HG03025 (cell line): ENCODE measurements around the gene VAT1L.

ENCODE experiments used
- ATAC-seq: cut with Tn5 transposase; IDR thresholded peaks from one replicate; pipeline ENCODE4 v1.9.1; 2021; ENCODE audit warnings: mild to moderate bottlenecking, moderate library complexity; ENCODE audit not compliant: unreplicated experiment, low FRiP score

Gene VAT1L

DNA sequence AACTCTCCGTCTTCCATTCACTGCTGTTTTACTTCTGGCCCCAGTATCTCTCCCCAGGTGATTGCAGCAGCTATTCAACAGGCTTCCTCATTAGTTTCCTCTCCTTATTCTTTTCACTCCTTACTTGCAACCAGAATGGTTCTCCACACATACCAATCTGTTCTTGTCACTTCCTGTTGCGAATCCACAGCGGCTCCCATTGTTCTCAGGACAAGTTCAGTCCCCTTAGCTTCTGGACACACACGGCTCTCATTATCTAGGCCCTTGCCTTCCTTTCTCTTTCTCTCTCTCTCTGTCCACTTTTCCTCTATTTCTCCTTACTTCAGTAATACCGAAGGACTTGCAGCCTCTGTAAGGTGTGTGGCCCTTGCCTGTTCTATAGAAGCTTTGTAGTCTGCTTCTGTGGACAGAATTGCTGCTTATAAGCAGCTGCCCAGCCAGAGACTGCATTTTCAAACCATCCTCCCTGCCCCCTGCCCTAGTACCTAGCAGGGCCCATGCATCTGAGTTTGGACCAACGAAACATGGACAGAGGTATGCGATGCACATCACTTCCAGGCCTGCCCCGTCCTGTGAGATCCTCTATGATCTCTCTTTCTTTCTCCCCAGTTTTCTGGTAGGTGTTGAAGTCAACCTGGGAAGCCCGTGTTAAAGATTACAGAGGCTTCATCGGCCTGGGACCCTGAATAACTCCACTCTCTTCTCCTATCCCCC lies 45.7 kb downstream of the VAT1L start:
- ATAC-seq = no peak

DNA sequence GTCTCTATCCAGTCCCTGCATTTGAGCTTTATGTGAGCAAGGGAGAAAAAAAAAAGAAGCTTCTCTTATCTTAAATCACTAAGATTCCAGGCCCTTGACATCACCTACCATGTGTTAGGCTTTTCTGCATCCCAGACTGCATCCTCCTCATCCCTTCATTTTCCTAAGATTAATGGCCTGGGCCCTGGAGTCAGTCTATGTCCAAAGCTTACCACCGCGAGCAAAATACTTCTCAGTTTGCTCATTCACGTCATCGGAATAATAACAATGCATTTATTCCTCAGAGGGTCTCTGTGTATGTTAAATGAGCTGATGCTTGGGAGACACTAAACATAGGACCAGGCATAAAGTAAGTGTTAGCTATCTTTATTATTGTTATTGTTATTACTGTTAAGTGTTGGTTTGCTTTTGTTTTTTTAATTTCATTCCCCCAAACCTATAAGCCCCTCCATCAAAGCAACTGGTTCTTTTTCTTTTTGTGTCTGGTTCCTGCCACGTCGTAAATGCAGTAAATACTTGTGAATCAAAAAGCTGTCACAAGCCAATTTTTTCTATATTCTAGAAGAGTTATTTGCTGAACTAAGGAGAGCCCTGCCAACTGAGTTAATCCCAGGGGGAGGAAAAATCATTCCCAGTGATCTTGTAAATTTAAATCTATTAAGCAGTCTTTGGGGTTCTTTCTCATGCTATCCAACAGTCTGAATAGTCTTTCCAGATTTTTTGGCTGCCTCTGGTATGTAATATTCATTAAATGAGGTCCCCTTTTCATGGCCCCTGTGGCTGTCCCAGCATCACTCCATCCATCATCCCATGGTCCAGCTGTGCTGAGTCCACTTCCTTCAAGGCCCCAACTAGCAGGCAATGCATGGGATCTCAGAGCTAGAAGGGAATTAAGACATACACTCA lies 46.5 kb downstream of the VAT1L start:
- no peak for ATAC-seq

DNA sequence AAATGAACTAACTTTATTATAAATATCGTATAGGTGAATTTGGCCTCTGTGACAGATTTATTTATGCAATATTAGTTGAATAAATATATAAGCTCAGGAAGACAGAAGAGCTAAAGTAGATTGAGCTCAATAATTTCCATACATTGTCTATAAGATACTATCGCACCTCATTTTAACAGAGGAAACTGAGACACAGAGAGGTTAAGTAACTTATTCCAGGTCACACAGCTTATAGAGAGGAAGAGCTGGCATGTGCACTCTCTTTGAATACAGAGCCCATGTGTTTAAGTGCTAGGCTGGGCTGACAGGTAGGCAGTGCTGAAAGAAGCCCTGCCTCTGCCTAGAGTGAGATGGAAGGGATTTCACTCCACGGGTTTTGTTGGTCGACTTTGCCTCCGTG lies 48.4 kb downstream of the VAT1L start:
- ATAC-seq = no peak

DNA sequence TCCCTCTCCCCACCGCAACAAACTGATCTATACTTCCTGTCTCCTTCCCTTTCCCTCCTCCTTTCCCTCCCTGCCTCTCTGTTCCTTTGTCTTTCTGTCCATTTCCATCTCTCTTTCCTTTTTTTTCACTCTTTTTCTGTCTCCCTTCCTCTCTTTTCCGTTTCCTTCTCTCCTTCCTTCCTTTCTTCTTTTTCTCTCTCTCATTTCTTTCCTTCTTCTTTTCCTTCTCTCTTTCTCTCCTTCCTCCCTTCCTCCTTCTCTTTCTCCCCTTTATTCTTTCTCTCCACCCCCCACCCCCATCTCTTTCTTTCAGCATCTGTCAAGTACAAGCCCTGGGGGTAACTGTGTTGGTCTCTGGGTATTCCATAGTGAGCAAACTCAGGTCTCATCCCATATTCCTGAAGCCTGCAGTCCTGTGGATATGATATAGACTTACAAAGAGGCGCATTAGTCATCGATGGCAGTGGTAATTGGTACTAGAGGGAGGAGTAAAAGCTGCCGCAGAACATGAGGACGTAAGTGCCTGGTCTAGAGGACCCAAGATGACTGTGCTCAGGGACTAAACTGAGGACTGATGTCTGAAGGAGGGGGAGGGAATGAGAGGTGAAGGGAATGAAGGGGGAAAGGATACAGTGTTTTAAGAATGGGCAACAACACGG lies 50.4 kb downstream of the VAT1L start:
- no peak for ATAC-seq

DNA sequence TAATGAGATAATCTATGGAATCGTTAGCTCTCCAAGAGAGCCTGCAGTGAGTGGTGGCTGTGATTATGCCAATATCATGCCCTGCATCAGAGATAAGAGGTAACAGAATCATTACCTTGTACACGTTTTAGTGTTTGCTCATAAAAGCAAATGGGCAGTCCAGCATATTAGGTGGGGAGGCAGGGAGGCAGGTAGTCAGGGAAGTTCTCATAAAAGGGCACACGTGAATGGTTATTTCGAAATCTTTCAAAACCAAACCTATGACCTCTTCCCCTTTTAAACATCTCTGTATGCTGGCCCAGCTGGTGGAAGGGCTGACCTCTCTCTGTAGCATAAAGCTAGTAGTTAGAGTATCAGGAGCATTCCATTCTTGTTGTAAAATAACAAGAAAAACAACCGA lies 51.7 kb downstream of the VAT1L start:
- no peak for ATAC-seq

DNA sequence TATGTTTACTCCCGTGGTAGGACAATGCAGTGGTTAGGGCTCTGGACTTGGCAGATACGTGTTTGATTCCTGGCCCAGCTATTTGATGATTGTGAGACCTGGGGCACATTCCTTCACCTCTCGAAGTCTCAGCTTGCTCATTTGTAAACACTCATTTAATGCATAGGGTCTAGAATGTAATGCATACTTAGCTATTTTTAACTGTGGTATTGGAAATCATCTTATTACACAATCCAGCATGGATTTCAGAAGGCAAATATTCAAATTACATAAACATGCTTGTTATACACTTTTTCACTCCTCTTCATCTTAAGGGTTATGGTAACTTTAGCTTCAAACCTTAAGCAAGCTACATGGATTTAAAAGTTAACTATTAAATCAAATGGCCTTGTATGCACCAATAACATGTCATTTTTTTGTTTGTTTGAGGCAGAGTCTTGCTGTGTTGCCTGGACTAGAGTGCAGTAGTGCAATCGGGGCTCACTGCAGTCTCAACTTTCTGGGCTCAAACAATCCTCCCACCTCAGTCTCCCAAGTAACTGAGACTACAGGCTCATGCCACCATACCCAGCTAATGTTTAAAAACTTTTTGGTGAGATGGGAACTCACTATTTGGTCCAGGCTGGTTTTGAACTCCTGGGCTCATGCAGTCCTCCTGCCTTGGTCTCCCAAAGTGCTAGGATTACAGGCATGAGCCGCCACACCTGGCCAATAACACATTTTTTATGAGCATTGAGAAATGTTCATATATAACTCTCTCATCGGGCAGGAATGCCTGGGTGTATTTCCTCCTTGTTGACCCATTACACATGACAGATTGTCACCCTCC lies 52.5 kb downstream of the VAT1L start:
- no peak for ATAC-seq

DNA sequence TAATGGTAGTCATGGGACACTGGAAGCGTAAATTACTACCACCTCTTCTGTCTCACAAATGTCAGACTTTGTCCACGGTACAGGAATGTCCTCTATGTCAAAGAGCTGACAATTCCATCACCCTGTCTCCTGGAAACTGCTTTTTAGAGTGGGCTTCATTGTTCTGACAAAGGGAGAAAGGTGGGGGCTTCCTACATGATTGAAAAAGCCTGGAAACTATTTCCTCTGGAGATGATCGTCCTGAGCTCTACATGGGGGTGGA lies 53.1 kb downstream of the VAT1L start:
- no peak for ATAC-seq

DNA sequence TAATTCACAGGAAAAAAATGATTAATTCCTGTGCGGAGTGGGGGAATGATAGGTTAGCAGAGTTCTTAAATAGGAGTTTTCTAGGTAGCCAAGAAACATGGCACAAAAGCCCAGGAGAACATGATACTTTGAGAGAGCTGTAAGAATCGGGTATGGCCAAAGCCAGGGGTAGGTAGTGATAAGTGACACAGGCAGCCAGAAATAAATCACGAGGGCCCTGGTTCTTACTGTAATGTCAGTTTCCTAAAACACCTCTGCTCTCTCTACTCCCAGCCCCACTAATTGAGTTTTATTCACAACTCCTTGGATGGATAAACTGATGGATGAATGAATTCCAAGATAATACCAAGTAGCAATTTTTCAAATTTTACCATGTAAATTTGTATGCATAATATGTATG lies 54.1 kb downstream of the VAT1L start:
- ATAC-seq = no peak

DNA sequence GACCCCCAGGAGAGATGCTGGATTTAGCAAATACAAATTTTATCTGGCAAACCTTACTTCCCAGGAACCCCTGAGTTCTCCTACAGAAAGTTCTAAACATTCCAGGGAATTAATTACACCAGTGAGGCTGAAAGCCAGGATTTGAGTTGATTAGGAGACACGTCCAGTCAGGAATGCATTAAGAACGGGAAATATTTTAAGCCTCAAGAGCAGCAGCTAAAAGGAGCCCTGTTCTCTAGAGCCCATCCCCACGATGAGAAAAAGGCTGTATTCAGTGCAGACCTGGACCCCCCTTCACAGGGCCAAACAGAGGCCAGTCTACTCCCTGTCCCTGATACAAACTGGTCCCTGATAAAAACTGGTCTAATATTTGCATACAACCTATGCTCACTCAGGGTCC lies 55.0 kb downstream of the VAT1L start:
- no peak for ATAC-seq

DNA sequence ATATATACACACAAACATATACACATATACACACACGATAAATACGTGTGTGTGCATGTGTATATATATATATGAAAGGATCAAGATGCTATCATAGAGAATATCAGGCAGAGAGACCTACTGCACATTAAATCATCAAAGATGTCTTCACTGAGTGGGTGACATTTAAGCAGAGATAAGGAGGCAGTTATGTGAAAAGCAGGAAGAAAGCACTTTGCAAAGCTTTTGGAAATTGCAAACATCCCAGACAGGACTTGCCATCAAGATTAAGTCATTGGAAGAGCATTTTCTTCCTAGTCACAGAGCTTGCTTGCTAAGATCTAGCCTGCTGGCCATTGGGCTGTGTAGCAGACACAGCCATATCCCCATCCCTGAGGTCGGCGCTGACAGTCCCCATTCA lies 56.4 kb downstream of the VAT1L start:
- no peak for ATAC-seq

DNA sequence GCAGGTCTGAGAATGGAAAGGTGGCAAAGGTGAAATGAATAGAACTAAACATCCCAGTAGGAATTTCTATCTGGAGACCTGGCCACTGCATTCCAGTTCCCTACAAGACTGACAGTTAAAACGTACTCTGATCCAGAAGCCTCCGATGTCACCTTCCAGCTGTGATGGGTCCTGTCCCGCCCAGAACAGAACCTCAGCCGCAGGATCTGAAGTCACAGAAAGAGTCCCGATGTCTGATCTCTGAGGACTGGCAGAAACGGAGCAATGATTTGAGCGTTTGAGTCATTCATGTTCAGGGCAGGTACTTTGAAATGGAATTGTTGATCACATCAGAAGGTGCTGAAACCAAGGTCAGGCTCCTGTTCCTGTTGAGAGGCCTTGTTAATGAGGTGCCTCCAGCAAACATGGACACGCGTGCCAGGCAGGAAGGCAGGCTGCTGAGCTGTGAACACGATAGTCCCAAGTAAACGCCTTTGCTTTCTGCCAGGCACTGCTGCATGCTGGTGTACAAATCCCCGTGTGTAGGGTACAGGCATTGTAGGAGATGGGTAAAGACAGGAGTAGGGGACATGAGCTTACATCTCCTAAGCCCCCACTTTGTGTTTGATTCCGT lies 61.4 kb downstream of the VAT1L start:
- no peak for ATAC-seq

DNA sequence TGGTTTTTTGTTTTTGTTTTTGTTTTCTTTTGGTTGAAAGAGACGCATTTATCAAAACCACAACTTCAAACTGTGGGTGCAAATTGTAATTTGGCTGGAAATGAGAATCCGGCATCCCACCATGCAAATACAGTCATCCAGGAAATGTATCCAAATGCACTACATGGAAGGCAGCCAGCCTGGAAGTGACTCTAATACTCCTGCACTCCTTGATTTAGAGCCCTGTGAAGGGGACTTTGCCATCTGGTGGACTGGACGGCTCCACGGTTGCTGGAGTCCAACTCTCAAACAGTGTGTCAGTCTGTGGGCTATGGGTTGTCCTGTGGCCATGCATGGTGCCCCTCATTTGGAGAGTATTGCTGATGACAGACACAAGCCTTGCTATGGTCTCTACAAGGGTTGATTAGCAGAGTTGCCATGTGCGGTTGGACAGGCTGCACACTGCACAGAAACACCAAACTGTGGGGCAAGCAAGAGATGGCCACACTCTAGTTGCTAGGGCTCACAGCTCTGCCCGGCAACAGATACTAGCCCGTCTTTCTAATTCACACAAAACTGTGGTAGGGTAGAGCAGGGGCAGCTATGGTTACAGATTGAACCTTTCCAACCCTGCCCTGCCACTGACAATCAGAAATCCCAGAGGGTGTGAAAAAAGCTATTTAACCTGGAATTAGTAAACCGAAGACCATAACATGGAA lies 62.4 kb downstream of the VAT1L start:
- ATAC-seq = no peak

DNA sequence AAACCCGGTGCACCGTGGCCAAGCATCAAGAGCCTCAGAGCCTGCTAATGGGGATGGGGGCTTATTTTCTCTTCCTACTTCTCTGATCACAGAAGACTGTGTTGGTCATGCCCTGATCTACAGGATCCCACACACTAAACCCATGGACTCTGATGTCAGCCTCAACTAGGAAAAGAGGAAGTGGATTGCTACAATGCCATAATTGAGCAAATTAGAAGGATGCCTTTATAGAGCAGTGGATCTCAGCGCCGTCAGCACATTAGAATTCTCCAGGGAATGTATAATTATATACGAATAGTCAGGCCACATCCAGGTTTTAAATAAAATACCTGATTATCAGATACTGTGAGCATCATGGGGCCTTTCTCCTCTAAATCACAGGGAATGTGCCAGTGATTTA lies 64.8 kb downstream of the VAT1L start:
- ATAC-seq = no peak

DNA sequence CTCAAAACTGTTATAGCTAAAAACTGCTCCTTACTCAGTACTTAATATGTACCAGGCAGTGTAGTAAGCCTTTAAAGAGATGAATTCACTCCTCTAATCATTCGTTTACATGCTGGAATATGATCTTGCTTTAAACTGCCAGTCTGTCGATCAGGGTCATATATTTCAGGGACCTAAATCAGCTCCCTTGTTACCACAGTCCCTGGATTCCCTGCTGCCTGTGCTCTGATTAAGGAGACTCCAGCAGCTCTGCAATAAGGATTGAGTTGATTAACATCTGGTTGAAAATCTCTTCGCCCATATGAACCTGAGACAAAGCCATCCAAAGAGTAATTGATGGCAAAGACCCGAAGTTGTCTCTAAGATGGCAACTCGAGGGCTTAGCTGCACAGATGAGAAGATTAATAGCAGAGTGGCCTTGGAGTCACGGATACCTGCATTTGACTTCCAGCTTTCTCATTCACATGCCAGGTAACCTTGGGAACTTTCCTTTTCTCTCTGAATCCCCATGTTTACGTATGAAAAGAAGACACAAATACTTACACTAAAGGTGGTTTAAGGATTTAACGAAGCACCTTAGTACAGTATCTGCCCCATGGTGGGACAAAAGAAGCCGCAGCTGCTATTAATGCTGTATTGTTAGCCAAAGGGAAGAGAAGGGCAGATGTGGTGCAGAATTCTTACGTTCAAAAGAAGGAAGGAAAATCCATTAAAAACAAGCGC lies 68.2 kb downstream of the VAT1L start:
- no peak for ATAC-seq

DNA sequence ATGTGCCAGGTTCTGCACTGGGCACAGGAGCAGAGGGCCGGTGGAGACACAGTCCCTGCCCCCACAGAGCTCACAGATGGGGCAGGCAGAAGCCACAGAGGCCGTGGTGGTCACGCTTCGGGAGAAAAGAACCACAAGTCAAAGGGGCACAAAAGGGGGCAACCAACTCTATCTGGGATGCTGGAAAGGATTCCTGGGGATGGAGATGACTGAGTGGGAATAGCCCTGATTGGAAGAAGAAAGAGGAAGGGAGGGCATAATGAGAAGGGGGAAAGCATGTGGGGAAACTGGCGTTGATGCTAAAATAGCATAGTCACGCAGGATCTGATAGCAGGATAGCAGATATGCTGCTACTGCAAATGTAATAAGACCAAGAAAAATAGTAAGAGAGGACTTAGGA lies 69.7 kb downstream of the VAT1L start:
- no peak for ATAC-seq

DNA sequence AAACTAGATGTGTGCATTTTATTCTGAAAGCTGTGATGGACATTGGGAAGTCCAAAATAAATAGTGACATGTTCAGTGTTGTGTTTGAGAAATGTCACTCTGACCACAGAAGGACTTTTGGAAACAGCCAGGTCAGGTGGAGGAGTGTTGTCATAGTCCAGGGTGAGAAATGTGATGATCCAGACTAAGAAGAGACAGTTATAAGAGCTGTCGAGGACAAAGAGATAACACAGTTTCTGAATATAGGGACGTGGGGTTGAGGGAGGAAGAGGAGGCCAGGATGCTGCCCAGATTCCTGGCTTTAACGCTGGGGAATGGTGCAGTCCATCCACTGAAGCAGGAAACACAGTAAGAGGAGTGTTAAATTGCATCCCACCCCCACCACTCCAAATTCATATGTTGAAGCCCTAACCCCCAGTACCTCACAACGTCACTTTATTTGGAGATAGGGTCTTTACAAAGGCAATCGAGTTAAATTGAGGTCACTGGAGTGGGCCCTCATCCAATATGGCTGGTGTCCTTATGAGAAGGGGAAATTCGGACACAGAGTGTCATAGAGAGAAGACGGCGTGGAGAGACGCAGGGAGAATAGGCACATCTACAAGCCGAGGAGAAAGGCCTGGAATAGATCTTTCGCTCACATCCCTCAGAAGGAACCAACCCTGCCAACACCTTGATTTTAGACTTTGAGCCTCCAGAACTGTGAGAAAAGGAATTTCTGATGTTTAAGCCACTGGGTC lies 71.3 kb downstream of the VAT1L start:
- no peak for ATAC-seq

DNA sequence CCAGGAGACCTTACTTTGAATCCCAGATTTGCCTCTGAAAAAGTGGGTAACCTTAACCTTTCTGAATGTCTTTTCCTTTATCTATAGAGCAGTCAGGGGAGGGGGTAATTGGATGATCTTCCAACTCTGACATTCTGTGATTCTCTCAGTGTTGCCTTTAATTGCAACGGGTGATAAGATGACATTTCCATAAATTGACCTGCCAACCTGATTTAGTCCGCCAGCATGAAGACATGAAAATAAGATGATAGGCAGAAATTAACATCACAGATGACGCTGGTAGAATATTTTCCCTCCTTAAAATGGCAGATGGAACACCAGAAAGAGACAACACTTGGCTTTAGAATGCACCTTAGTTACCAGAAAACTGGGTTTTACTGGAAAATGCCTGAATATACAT lies 72.6 kb downstream of the VAT1L start:
- no peak for ATAC-seq

DNA sequence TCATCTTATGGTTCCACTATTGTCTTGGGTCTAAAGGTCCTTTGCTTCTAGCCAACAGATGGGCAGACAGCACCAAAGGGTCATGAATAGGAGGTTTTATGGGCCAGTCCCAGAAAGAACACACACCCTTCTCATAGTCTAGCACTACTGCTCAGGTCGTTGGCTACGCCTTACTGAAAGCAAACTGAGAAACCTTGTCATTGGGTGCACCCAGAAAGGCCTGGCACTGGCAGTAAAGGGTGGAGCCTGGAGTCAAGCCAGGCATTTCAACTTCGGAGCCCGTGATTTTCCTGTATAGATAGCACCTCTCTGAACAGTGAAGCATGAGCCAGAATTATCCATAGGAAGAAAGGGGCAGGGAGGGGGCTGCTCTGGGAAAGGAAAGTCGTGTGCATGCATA lies 74.9 kb downstream of the VAT1L start:
- ATAC-seq = no peak

DNA sequence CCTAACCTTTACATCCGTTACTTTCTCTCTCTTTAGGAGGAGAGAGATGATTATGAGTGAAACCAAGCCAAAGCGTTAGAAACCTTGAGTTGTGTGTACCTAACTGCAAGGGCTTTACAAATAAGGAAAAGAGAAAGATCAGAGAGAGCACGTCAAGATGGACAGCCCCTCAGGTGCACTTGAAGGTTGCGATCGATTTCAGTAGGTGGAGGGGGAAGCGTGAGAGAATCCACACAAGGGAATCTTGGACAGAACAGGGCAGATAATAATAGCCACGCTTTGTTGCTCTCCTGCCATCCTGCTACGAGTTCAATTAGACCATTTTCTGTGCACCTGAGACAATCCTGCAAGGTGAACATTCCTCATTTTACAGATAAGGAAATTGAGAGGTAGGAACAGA lies 78.4 kb downstream of the VAT1L start:
- ATAC-seq = no peak
